ENCODE results near the gene COL20A1. TPM values are rescaled to one million over a fixed set of nuclear protein-coding genes. Genes with fewer than 3 reads are reported as not detected.

Gene COL20A1
- total and polyA plus RNA-seq, 7 donors: 0.07 TPM; not detected in 6

DNA sequence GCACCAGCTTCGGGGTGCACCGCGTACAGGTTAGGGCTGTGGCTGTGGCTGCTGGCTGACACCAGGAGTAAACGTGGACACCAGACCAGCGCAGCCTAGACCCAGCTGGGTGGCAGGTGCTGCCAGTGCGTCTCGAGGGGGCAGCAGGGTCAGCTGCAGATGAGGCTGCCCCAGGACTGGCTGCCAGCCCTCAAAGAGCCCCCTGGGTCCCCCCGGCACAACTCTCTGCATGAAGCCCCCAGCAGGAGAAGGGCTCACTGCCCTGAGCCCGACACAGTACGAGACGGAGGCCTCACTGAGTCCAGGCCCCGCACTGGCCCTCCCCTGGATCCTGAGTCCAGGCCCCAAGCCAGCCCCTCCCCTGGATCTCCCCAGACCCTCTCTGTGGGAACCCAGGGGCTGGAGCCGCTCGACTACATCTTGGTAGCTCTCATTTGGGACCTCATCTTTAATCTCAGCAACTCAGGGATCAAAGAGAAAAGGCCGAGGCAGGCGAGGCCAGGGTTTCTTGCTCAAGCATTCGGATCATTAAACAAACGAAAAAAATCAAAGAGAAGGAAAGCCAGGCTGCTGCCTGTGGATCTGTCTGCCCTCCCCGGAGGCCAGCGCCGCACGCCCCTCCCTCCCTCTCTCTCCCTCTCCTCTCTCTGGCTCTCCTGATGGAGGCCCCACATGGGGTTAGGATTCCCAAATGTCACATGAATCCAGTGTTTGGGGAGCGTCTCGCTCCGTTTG lies 31.8 kb upstream of the COL20A1 start:
- Histone ChIP-seq H3K36me3 (no peaks in the 10 kb centered on the region), H3K9me3 (no peaks in the 10 kb centered on the region), H3K4me3 (no peak overlapping the region), H3K4me1 (no peaks in the 10 kb centered on the region), H3K27ac (no peak overlapping the region), H3K27me3 (peaks cover 6 to 75% (median 42%) of the 10 kb centered on the region in 3 donors)
- WGBS, 2 donors: 60 to 68% methylated on average over 25 of the region's 25 CpGs
- intact Hi-C loops (cut with DNase I): no loop called here
- TF ChIP-seq, protein P1, sequence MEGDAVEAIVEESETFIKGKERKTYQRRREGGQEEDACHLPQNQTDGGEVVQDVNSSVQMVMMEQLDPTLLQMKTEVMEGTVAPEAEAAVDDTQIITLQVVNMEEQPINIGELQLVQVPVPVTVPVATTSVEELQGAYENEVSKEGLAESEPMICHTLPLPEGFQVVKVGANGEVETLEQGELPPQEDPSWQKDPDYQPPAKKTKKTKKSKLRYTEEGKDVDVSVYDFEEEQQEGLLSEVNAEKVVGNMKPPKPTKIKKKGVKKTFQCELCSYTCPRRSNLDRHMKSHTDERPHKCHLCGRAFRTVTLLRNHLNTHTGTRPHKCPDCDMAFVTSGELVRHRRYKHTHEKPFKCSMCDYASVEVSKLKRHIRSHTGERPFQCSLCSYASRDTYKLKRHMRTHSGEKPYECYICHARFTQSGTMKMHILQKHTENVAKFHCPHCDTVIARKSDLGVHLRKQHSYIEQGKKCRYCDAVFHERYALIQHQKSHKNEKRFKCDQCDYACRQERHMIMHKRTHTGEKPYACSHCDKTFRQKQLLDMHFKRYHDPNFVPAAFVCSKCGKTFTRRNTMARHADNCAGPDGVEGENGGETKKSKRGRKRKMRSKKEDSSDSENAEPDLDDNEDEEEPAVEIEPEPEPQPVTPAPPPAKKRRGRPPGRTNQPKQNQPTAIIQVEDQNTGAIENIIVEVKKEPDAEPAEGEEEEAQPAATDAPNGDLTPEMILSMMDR (IDR thresholded peaks at IDR 0.05): no peak
- TF ChIP-seq POLR2A (IDR thresholded peaks at IDR 0.05) (no peak), EP300 (IDR thresholded peaks at IDR 0.05) (no peak), POLR2AphosphoS5 (IDR thresholded peaks at IDR 0.05) (no peak)
- no peak for DNase-seq

DNA sequence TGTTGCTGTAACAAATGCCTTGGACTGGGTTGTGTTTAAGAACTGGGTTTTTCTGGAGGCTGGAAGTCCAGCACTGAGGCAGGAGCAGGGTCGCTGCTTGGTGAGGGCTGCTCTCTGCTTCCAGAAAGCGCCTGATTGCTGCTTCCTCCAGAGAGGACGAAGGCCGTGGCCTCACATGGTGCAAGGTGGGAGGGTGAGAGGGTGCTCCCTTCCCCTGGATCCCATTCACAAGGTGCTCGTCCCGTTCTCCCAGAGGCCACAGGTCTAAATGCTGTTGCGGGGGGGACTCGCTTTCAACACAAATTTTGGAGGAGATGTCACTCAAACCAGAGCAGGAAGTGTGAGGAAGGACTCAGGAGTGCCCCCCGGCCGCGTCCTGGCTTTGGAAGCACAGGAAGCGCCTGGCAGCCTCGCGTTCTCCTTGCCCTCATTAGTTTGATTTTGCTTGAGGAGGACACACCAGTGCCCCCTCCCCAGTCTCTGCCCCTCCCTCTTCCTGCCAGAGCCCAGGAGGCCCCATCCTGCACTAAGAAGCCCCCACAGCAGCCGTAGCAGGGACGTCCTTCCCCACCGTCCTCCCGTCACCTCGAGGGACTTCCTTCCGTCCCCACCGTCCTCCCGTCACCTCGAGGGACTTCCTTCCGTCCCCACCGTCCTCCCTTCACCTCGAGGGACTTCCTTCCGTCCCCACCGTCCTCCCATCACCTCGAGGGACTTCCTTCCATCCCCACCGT lies 31.0 kb upstream of the COL20A1 start:
- intact Hi-C loops (cut with DNase I): no loop called here
- TF ChIP-seq, protein P1 (IDR thresholded peaks at IDR 0.05): no peak
- TF ChIP-seq POLR2AphosphoS5 (IDR thresholded peaks at IDR 0.05) (no peak), POLR2A (IDR thresholded peaks at IDR 0.05) (no peak), EP300 (IDR thresholded peaks at IDR 0.05) (no peak)
- 40 to 72% methylated on average over 30 of the region's 30 CpGs for WGBS, 2 donors
- no peak overlapping the region for H3K4me3 ChIP-seq
- H3K36me3 ChIP-seq: no peaks in the 10 kb centered on the region
- H3K4me1 ChIP-seq: no peaks in the 10 kb centered on the region
- H3K9me3 ChIP-seq: no peaks in the 10 kb centered on the region
- H3K27ac ChIP-seq: no peak overlapping the region
- DNase-seq: no peak
- H3K27me3 ChIP-seq: peaks cover 6 to 72% (median 42%) of the 10 kb centered on the region in 3 donors

DNA sequence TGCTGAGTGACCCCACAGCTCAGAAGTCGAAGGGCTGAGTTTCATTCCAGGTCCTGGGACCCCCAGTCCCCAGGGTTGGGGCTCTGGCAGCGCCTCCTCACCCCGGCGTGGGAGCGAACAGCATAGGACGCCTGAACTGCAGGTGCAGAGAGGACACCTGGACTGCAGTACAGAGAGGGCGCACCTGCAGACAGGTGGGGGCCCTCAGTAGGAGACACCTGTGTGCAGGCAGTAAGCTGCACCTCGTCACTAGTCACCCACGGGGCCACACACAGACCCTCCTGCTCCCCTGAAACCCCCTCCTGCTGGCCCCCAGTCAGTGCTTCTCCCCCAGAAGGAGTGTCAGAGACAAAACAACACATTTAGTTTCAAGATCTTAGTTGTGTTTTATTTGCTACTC lies 30.1 kb upstream of the COL20A1 start:
- Histone ChIP-seq H3K4me3 (no peak overlapping the region), H3K4me1 (no peaks in the 10 kb centered on the region), H3K27ac (no peak overlapping the region), H3K36me3 (no peaks in the 10 kb centered on the region), H3K27me3 (peaks cover 6 to 80% (median 50%) of the 10 kb centered on the region in 3 donors), H3K9me3 (no peaks in the 10 kb centered on the region)
- no peak for DNase-seq
- WGBS, 2 donors: 24 to 68% methylated on average over 9 of the region's 9 CpGs
- intact Hi-C loops (cut with DNase I): no loop called here
- no peak for TF ChIP-seq POLR2A (IDR thresholded peaks at IDR 0.05)

DNA sequence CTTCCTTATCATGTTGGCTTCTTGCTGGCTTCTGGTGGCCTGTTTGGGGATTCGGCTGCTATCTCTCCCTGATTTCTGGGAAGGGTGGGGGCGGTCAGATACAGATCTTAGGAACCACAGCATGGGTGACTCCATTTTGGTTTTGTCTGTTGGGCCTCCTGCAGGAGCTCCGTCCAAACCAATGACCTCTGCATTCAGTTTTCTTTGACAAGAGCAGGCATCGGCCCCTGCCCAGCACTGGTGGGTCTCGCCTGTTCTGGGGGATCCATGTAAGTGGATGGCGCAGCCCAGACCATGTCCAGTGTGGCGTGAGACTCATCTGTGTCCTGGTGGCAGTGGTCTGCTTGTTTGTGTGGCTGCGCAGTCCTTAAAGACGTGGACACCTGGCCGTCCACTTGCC lies 29.0 kb upstream of the COL20A1 start:
- WGBS, 2 donors: 93% methylated on average over 10 of the region's 10 CpGs
- H3K27me3 ChIP-seq: peaks cover 6 to 85% (median 55%) of the 10 kb centered on the region in 3 donors
- no peak for DNase-seq

DNA sequence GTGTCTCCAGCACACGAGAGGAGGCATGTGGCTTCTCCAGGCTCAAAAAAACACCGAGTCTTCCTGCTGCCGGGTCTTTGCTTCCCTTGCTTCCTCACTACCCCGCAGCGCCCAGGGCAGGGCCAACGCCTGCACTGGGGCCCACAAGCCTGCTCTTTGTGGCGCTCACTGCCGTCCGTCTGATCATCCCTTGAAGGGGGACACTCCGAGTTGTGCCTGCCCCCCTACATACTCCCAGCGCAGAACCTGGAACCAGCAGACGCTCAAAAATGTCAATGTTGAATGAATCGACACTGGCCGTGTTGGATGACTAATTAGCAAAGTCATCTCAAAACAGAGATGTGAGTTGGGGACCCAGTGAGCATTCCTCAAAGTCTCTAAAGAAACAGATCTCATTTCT lies 28.5 kb upstream of the COL20A1 start:
- WGBS, 2 donors: 62 to 74% methylated on average over 14 of the region's 14 CpGs
- H3K9me3 ChIP-seq: no peaks in the 10 kb centered on the region

More for the DNA sequence above, 29.0 kb upstream of the COL20A1 start:
- no peak for TF ChIP-seq POLR2A (IDR thresholded peaks at IDR 0.05)
- TF ChIP-seq EP300 (IDR thresholded peaks at IDR 0.05): no peak
- TF ChIP-seq, protein P1 (IDR thresholded peaks at IDR 0.05): no peak
- no peak for TF ChIP-seq POLR2AphosphoS5 (IDR thresholded peaks at IDR 0.05)
- intact Hi-C loops (cut with DNase I): no loop called here
- no peaks in the 10 kb centered on the region for H3K4me1 ChIP-seq
- H3K36me3 ChIP-seq: no peaks in the 10 kb centered on the region
- H3K4me3 ChIP-seq: no peak overlapping the region
- no peaks in the 10 kb centered on the region for H3K9me3 ChIP-seq
- no peak overlapping the region for H3K27ac ChIP-seq

More for the DNA sequence above, 28.5 kb upstream of the COL20A1 start:
- intact Hi-C loops (cut with DNase I): no loop called here
- no peak overlapping the region for H3K4me3 ChIP-seq
- H3K36me3 ChIP-seq: no peaks in the 10 kb centered on the region
- H3K27me3 ChIP-seq: peaks cover 6 to 79% (median 51%) of the 10 kb centered on the region in 3 donors
- H3K4me1 ChIP-seq: no peaks in the 10 kb centered on the region
- no peak for DNase-seq
- no peak overlapping the region for H3K27ac ChIP-seq
- TF ChIP-seq POLR2AphosphoS5 (IDR thresholded peaks at IDR 0.05) (no peak), EP300 (IDR thresholded peaks at IDR 0.05) (no peak)

Data from sigmoid colon (tissue), 7 donors.